GM18951 (cell line): ENCODE measurements around the gene PERM1.
"Not testable (repeated sequence)": the region's sequence is repeated elsewhere in the genome, so short reads cannot be mapped to it uniquely, and the experiment has no call there.

Experiments
- POLR2A ChIP-seq: IDR thresholded peaks from 4 replicates; pipeline ENCODE4 v1.6.1; 2011; ENCODE audit warnings: mild to moderate bottlenecking; ENCODE audit not compliant: insufficient read length, insufficient read depth; ENCODE audit errors: extremely low read depth
- in situ Hi-C: fragments of 300-500 bp; cut with MboI; formaldehyde crosslinking; loops from one replicate; pipeline ENCODE4 v1.12.0; 2022; ENCODE audit warnings: low sequenced_read_pairs, mixed read lengths, inconsistent platforms; ENCODE audit not compliant: unreplicated experiment

Gene PERM1

DNA sequence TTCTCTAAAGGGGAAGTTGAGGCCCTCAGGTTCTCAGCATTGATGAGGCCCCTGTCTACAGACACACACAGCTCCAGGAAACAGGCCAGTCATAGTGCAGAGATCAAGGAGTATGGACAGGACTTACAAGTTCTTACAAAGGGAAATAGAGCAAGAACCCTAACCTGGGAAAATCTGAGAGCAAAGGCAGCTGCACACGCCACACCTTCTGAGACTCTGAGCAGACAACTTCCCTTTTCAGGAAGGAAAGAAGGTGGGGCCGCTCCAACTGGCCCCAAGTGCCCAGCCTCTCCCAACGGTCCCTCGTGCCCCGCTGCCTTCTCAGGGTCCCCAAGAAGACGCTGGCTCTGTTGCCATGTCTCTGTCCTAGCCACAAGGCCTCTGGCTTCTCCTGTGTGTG lies 26.4 kb downstream of the PERM1 start:
- in situ Hi-C loops, result no loop called here
- TF ChIP-seq POLR2A, result no peak

DNA sequence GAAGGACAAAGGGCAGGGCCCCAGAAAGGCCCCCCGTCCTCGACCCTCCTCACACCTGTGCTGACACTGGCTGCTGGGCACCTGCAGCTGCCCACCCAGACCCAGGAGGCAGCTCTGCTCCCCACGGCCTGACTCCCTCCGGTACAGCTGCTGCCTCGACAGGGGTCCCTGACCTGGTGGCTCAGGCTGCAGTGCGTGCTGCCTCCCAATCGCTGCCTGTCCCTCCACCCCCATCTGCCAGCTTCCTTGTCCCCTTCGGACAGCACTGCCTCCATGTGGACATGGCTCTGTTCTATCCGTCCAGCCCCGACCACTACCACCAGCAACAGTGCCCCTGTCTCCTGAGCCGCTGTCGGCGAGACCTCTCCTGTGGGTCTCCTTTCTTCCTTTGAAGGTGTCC lies 27.0 kb downstream of the PERM1 start:
- TF ChIP-seq POLR2A, result no peak
- in situ Hi-C loops, result no loop called here

DNA sequence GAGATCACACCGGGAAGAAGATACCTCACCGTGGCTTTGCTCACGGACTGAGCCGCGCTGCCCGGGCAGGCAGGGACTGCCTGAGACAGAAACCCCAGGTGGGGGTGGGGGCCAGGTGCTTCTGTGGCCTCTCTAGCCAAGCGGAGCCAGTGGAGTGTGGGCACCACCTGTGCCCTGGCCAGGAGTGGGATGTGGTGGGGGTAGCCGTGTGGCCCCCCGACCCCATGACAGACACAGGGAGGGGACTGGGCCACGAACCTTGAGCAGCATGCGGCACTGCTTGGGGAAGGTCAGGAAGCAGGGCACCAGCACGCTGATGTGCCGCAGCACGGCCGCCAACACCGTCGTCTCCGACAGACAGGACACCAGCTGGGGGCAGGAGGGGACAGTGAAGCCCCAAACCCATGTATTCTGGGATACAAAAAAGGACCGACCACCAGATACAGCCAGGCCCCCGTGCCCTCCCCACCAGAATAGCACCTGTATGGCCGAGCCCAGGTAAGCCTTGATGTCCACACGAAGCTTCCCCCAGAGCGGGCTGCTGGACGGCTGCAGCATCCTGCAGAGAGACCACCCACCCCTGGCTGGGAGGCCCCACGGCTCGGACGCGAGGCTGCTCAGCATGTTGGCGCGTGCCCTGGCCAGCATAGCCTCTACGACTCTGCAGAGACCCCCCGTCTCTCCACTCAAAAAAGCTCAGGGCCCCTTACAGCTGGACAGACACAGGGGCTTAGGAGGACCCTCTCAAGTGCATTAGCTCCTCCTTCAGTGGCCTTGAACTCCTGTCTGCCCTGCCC lies 28.2 kb downstream of the PERM1 start:
- in situ Hi-C loops, result no loop called here
- no peak for TF ChIP-seq POLR2A

DNA sequence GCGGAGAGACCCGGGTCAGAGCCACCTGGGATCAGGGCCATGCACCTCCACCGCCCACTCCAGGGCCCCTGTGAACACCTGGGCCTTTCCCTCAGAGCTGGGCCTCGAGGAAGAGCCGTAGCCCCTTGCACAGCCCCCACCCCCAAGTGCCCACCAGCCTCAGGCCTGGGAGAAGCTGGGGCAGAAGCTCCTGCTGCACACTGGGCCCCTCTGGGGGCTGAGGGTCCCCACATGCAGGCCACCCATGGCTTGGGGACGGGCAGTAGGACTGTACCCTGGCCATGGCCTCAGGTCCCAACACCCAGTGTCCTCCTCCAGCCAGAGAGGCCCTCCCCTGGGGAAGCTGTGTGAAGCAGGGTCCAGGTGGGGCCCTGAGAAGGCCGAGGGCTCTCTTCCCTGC lies 29.3 kb downstream of the PERM1 start:
- in situ Hi-C loops, result no loop called here
- no peak for TF ChIP-seq POLR2A

DNA sequence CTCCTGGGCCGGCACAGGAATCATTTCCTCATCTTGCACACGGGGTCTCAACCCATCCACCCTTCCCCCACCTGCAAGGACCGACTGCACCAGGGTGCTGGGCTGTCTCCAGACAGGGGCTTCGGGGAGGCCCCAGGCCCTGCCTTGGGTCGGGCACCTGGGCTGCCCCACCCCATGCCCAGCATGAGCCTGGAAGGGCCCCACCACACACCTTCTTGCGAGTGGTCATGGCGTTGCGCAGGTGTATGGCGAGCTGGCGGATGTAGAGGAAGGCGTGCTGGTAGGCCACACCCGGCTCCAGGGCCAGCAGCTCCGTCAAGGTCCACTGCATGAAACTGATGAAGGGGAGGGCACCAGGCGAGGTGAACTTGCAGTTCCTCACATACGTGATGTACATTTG lies 29.7 kb downstream of the PERM1 start:
- TF ChIP-seq POLR2A, result no peak
- in situ Hi-C loops, result no loop called here

- in situ Hi-C loops, result no loop called here
- no peak for TF ChIP-seq POLR2A
Measured at GRCh38 chr1:951364-951763, 30.5 kb downstream of the PERM1 start.

DNA sequence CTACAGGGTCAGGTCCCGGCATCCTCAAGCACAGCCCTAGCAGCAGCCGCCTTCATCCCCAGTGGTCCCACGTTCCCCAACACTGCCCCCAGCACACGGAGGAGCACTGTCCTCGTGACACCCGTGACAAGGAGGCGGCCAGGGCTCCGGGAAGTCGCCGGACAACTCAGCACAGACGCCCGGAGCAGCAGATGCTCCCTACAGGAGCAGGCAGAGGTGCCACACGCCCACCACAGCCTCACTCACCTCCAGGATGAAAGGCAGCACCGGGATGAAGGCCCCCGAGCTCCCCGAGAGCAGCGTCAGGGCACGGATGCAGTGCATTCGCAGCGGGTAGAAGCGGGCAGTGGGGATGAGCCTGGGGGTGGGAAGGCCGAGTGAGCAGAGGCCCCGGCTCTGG lies 31.0 kb downstream of the PERM1 start:
- TF ChIP-seq POLR2A, result no peak
- in situ Hi-C loops, result no loop called here

- TF ChIP-seq POLR2A, result no peak
- in situ Hi-C loops, result no loop called here
Measured at GRCh38 chr1:950268-950667, 31.6 kb downstream of the PERM1 start.

- TF ChIP-seq POLR2A, result no peak
- in situ Hi-C loops, result no loop called here
Measured at GRCh38 chr1:947958-948357, 33.9 kb downstream of the PERM1 start.

DNA sequence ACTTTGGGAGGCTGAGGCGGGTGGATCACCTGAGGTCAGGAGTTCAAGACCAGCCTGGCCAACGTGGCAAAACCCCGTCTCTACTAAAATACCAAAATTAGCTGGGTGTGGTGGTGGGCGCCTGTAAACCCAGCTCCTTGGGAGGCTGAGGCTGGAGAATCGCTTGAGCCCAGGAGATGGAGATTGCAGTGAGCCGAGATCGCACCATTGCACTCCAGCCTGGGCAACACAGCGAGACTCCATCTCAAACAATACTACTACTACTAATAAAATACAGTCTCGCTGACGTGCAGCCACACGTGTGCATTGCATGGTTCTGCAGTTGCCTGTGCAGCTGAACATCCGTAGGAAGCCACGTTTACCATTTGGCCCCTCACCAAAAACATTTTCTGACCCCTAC lies 35.1 kb downstream of the PERM1 start:
- in situ Hi-C loops, result not testable (repeated sequence)

DNA sequence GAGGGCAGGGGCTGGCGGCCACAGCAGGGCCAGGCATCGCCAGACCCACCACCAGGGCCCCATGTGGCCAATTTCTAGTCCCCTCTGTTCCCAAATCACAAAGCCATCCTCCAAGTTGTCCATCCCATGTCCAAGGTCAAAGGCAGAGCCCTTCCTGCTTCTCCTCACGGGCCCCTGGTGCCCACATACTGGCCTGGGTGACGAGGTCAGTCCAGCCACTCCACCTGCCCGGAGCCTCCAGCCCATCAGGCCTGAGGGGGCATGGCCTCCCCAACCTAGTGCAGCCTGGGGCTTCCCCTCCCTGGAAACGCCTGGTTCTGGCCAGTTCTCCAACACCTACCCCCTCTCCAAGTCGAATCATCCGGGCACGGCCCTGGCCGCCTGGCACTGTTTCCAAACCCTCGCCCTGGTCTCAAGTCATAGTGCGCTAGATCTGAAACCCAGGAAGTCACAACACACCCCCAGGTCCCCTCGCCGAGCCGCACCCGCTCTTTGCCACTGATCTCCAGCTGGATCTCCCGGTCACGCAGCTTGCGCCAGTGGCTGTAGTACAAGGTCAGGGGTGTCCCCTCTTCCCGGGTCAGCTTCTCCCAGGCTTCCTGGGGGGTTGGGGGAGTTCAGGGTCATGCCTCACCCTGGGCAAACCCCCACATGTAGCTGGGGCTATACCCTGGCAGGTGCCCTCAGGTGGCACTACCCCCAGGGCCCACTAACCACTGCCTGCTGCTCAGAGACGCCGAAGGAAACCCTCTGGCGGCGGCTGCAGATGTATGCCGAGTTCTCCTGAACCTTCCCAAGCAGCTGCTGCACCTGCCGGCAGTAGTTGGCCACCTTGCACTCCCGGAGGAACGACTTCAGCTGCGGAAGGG lies 36.0 kb downstream of the PERM1 start:
- in situ Hi-C loops, result no loop called here
- no peak for TF ChIP-seq POLR2A

DNA sequence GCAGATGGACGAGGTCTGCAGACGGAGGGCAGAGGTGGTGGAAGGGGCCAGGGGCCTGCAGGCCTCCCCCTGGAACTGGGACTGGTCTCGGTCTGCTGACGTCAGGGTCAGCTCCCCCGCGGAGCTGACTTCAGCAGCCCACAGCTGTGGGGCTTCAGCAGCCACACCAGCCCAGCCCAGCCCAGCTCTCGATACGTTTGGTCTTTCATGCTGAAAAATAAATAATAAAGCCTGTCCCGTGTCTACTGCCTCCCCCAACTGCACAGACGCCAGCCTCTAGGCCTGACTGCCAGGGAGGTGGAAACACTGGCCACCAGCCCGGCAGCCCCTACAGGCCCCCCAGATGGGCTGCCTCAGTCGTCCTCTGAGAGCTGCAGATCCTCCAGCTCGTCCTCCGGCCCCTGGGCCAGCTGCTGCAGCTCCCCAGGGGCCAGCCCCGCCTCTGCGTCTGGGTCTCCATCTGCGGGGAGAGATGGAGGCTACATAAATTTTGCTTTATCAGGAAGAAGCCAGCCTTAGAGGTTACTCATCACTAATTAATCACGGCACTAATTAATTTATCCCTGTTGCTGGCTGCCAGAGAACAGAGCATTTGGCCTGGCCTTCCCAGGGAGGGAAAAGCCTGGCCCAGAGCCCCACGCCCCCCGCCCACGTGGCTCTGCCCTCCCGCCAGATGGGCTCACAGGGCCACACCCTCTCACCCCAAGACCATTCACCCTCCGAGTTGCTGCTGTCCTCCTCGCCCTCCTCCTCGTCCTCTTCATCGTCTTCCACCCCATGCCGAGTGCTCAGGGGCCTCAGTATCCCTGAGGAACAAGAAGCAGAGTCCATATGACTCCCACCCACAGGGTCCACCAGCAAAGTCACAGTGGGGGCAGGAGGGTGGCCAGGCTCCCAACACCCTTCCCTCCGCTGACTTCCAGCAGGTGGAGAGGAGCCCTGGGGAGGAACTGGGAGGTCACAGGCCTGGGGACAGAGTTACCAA lies 37.3 kb downstream of the PERM1 start:
- in situ Hi-C loops, result no loop called here
- TF ChIP-seq POLR2A, result no peak
